RWPE2 (cell line): ENCODE data around the gene RASA2.
A peak's percentile ranks its signal among the peaks of the same experiment; 100 is the strongest.

Experiments used
- ATAC-seq: fragments of 200-7000 bp; cut with Tn5 transposase; 3 replicates; pipeline ENCODE4 v1.9.1; 2021; ENCODE audit warnings: low read depth
- DNase-seq: peaks from one replicate; pipeline ENCODE4 v3.0.0-alpha.2; 2020; ENCODE audit warnings: low spot score
- H3K27ac ChIP-seq: fragments of 450-650 bp; 2 replicates; pipeline ENCODE4 v1.5.1; 2017; ENCODE audit warnings: mild to moderate bottlenecking; ENCODE audit not compliant: poor library complexity, severe bottlenecking
- H3K27me3 ChIP-seq: fragments of 250-450 bp; sonication (Bioruptor Pico); 2 replicates; pipeline ENCODE4 v1.5.1; 2021; ENCODE audit warnings: mild to moderate bottlenecking, moderate library complexity; ENCODE audit not compliant: insufficient read depth, poor library complexity, severe bottlenecking
- H3K36me3 ChIP-seq: fragments of 250-450 bp; sonication (Bioruptor Pico); 2 replicates; pipeline ENCODE4 v1.5.1; 2020; ENCODE audit warnings: low read depth, mild to moderate bottlenecking, moderate library complexity
- H3K4me1 ChIP-seq: fragments of 250-450 bp; sonication (Bioruptor Pico); 2 replicates; pipeline ENCODE4 v1.5.1; 2021; ENCODE audit warnings: mild to moderate bottlenecking, moderate library complexity; ENCODE audit not compliant: insufficient read depth, poor library complexity, severe bottlenecking
- H3K4me3 ChIP-seq: fragments of 250-450 bp; sonication (Bioruptor Pico); 2 replicates; pipeline ENCODE4 v1.5.1; 2021; ENCODE audit warnings: mild to moderate bottlenecking, moderate library complexity; ENCODE audit not compliant: severe bottlenecking
- H3K9me3 ChIP-seq: fragments of 250-450 bp; sonication (Bioruptor Pico); 2 replicates; pipeline ENCODE4 v1.5.1; 2021; ENCODE audit warnings: mild to moderate bottlenecking, moderate library complexity; ENCODE audit not compliant: severe bottlenecking
- CTCF ChIP-seq: fragments of 450-650 bp; IDR thresholded peaks from one replicate; pipeline ENCODE4 v1.5.1; 2017; ENCODE audit warnings: mild to moderate bottlenecking, moderate library complexity; ENCODE audit not compliant: poor library complexity, severe bottlenecking

The RASA2 gene

GRCh38 chr3:141456301-141456625 is 30.6 kb upstream of the RASA2 start:
- no peaks in the 10 kb centered on the region for H3K36me3 ChIP-seq
- H3K9me3 ChIP-seq, result no peaks in the 10 kb centered on the region
- DNase-seq, result no peak
- H3K4me3 ChIP-seq, result no peak overlapping the region
- no peaks in the 10 kb centered on the region for H3K27me3 ChIP-seq
- H3K27ac ChIP-seq, result no peak overlapping the region
- no peak for TF ChIP-seq CTCF
- ATAC-seq, result no peak
- no peaks in the 10 kb centered on the region for H3K4me1 ChIP-seq

GRCh38 chr3:141457624-141458236 is 29.1 kb upstream of the RASA2 start:
- H3K4me1 ChIP-seq, result no peaks in the 10 kb centered on the region
- no peak for DNase-seq
- H3K27ac ChIP-seq, result no peak overlapping the region
- TF ChIP-seq CTCF, result no peak
- no peak overlapping the region for H3K4me3 ChIP-seq
- no peaks in the 10 kb centered on the region for H3K36me3 ChIP-seq
- no peaks in the 10 kb centered on the region for H3K9me3 ChIP-seq
- ATAC-seq, result no peak
- no peaks in the 10 kb centered on the region for H3K27me3 ChIP-seq

GRCh38 chr3:141459008-141459407 is 27.8 kb upstream of the RASA2 start:
- no peak for TF ChIP-seq CTCF
- Histone ChIP-seq H3K27me3 (no peaks in the 10 kb centered on the region), H3K4me1 (no peaks in the 10 kb centered on the region), H3K9me3 (no peaks in the 10 kb centered on the region), H3K4me3 (no peak overlapping the region), H3K36me3 (no peaks in the 10 kb centered on the region), H3K27ac (no peak overlapping the region)
- DNase-seq (no peak), ATAC-seq (no peak)

- H3K9me3 ChIP-seq, result no peaks in the 10 kb centered on the region
- peak; percentile 97 for TF ChIP-seq CTCF
- ATAC-seq (peak; percentile 99), DNase-seq (peak; percentile 77)
- no peaks in the 10 kb centered on the region for H3K36me3 ChIP-seq
- no peak overlapping the region for H3K4me3 ChIP-seq
- H3K4me1 ChIP-seq, result no peaks in the 10 kb centered on the region
- H3K27me3 ChIP-seq, result no peaks in the 10 kb centered on the region
- H3K27ac ChIP-seq, result no peak overlapping the region
Measured at GRCh38 chr3:141460097-141460704, 26.6 kb upstream of the RASA2 start.

- TF ChIP-seq CTCF, result no peak
- H3K4me1 ChIP-seq, result no peaks in the 10 kb centered on the region
- DNase-seq, result no peak
Measured at GRCh38 chr3:141462176-141462859, 24.5 kb upstream of the RASA2 start.

More at GRCh38 chr3:141462176-141462859, 24.5 kb upstream of the RASA2 start:
- H3K27me3 ChIP-seq, result no peaks in the 10 kb centered on the region
- H3K4me3 ChIP-seq, result no peak overlapping the region
- no peaks in the 10 kb centered on the region for H3K9me3 ChIP-seq
- no peak for ATAC-seq
- H3K36me3 ChIP-seq, result no peaks in the 10 kb centered on the region
- no peak overlapping the region for H3K27ac ChIP-seq
